Transverse colon (tissue), 4 donors: ENCODE measurements around the gene EMP2. TPM values are rescaled to one million over a fixed set of nuclear protein-coding genes. Genes with fewer than 3 reads are reported as not detected.

Source experiments
- DNase-seq: peaks from one replicate; pipeline ENCODE4 v3.0.0-alpha.2; 2019
- H3K27ac ChIP-seq, 4 donors: fragments of 200-600 bp; sonication (generic); 2 replicates each; pipeline ENCODE4 v1.5.1; 2016 to 2018; ENCODE audit warnings: inconsistent platforms in 4 of 4
- H3K27me3 ChIP-seq: fragments of 200-600 bp; sonication (generic); 2 replicates; pipeline ENCODE4 v1.5.1; 2017; ENCODE audit warnings: inconsistent platforms
- H3K36me3 ChIP-seq, 4 donors: fragments of 200-600 bp; sonication (generic); 2 replicates each; pipeline ENCODE4 v1.5.1; 2017 to 2019; ENCODE audit warnings: inconsistent platforms in 4 of 4
- H3K4me1 ChIP-seq, 4 donors: fragments of 200-600 bp; sonication (generic); 2 replicates each; pipeline ENCODE4 v1.5.1; 2017 to 2020; ENCODE audit warnings: inconsistent platforms in 4 of 4
- H3K4me3 ChIP-seq, 4 donors: fragments of 200-600 bp; sonication (generic); 1 replicate in 1 of 4; 2 replicates in 3 of 4; pipeline versions ENCODE4 v1.5.1 to v1.6.1; 2017 to 2019; ENCODE audit warnings: inconsistent platforms in 4 of 4
- H3K9me3 ChIP-seq, 2 donors: fragments of 200-600 bp; sonication (generic); 2 replicates each; pipeline ENCODE4 v1.5.1; 2017 to 2019; ENCODE audit warnings: inconsistent platforms in 2 of 2
- CTCF ChIP-seq, 5 experiments: fragments of 200-600 bp in 3 of 5; fragments of 450-650 bp in 2 of 5; sonication (generic) in 3 of 5; IDR thresholded peaks; 1 replicate in 2 of 5; 2 replicates in 3 of 5; pipeline ENCODE4 v1.5.1; 2016 to 2017; ENCODE audit warnings: antibody characterized with exemption in 5 of 5, inconsistent platforms in 3 of 5, mild to moderate bottlenecking in 2 of 5, moderate library complexity in 1 of 5
- EP300 ChIP-seq: sonication (generic); formaldehyde crosslinking; IDR thresholded peaks from one replicate; pipeline ENCODE4 v1.6.1; 2017; ENCODE audit warnings: antibody characterized with exemption, low read depth
- POLR2A ChIP-seq: fragments of 450-650 bp; IDR thresholded peaks from one replicate; pipeline ENCODE4 v1.6.1; 2016; ENCODE audit warnings: antibody characterized with exemption, mild to moderate bottlenecking, moderate library complexity
- POLR2AphosphoS5 ChIP-seq, 3 donors: sonication (generic); formaldehyde crosslinking; IDR thresholded peaks; one replicate each; pipeline ENCODE4 v1.6.1; 2016; ENCODE audit warnings: antibody characterized with exemption in 3 of 3
- WGBS, 2 donors: methylation state at CpG; one replicate each; pipeline ENCODE4 v1.1.5; 2018; ENCODE audit warnings: low coverage in 1 of 2; 5-methylcytosine and 5-hydroxymethylcytosine counted together
- in situ Hi-C, 4 donors: fragments of 200-750 bp; cut with MboI; loops; one replicate each; pipeline versions ENCODE4 v1.15.0 to v1.15.1; 2017; ENCODE audit warnings: low sequenced_read_pairs in 3 of 4, low pct_ligation_motif_present in 1 of 4, low pct_unique_long_range_greater_than_20kb in 1 of 4
- intact Hi-C: fragments of 100-400 bp; cut with DNase I; formaldehyde crosslinking; loops from one replicate; pipeline ENCODE4 v1.15.1; 2023; ENCODE audit warnings: low total_unique reads
- total RNA-seq, 4 donors: library from RNA; depleted of rRNA; stranded (reverse); fragments of >200 nt; gene quantifications; one replicate each; pipeline ENCODE4 v1.1.0, GENCODE V29; 2016

EMP2 gene
- total RNA-seq, 4 donors from 2014 or later: 22.1 to 51.0 (median 40.2) TPM

- WGBS, 2 donors: 96 to 100% methylated on average over 1 to 2 of the region's 2 CpGs
- no peak for TF ChIP-seq EP300
- TF ChIP-seq POLR2A: no peak
- no peak for TF ChIP-seq POLR2AphosphoS5 (IDR thresholded peaks at IDR 0.05)
- TF ChIP-seq CTCF (IDR thresholded peaks at IDR 0.05): no peak
- Histone ChIP-seq H3K9me3 (no peaks in the 10 kb centered on the region), H3K4me1 (no peaks in the 10 kb centered on the region), H3K4me3 (no peak overlapping the region), H3K27ac (no peak overlapping the region), H3K36me3 (no peaks in the 10 kb centered on the region), H3K27me3 (no peaks in the 10 kb centered on the region)
- intact Hi-C loops (no loop called here), in situ Hi-C loops (loop anchor here in 1 of 4 donors (25.0 kb wide), 1 partner anchor 411 kb away; no protein-coding TSS in a partner anchor)
- no peak for DNase-seq
Observed at GRCh38 chr16:10501016-10501607, 79.3 kb downstream of the EMP2 start.

- Histone ChIP-seq H3K27ac (no peak overlapping the region), H3K4me1 (no peaks in the 10 kb centered on the region), H3K36me3 (no peaks in the 10 kb centered on the region), H3K27me3 (no peaks in the 10 kb centered on the region), H3K9me3 (peaks cover 1 to 2% of the 10 kb centered on the region in 2 donors), H3K4me3 (no peak overlapping the region)
- WGBS, 2 donors: 87 to 97% methylated on average over 3 of the region's 3 CpGs
- no peak for TF ChIP-seq EP300
- TF ChIP-seq POLR2AphosphoS5 (IDR thresholded peaks at IDR 0.05): no peak
- no peak for TF ChIP-seq CTCF (IDR thresholded peaks at IDR 0.05)
- no peak for TF ChIP-seq POLR2A
- intact Hi-C loops: no loop called here
- in situ Hi-C loops: loop anchor here in 1 of 4 donors (25.0 kb wide), 1 partner anchor 412 kb away; no protein-coding TSS in a partner anchor
- no peak for DNase-seq
Observed at GRCh38 chr16:10500582-10500981, 79.8 kb downstream of the EMP2 start.

GRCh38 chr16:10497132-10498101 is 83.0 kb downstream of the EMP2 start:
- Histone ChIP-seq H3K4me3 (no peak overlapping the region), H3K27me3 (no peaks in the 10 kb centered on the region), H3K9me3 (peaks cover 6 to 11% of the 10 kb centered on the region in 2 donors), H3K4me1 (no peaks in the 10 kb centered on the region), H3K27ac (no peak overlapping the region), H3K36me3 (no peaks in the 10 kb centered on the region)
- TF ChIP-seq POLR2AphosphoS5 (IDR thresholded peaks at IDR 0.05): no peak
- 84 to 86% methylated on average over 4 to 13 of the region's 13 CpGs for WGBS, 2 donors
- in situ Hi-C loops: no loop called here
- no peak for DNase-seq
- intact Hi-C loops: no loop called here

GRCh38 chr16:10495031-10495345 is 85.4 kb downstream of the EMP2 start:
- Histone ChIP-seq H3K27ac (no peak overlapping the region), H3K4me3 (no peak overlapping the region), H3K9me3 (peaks cover 6 to 11% of the 10 kb centered on the region in 2 donors), H3K36me3 (no peaks in the 10 kb centered on the region), H3K27me3 (no peaks in the 10 kb centered on the region), H3K4me1 (no peaks in the 10 kb centered on the region)
- no peak for DNase-seq
- in situ Hi-C loops: no loop called here
- no peak for TF ChIP-seq POLR2AphosphoS5 (IDR thresholded peaks at IDR 0.05)
- TF ChIP-seq CTCF (IDR thresholded peaks at IDR 0.05): no peak
- TF ChIP-seq EP300: no peak
- TF ChIP-seq POLR2A: no peak
- intact Hi-C loops: no loop called here
- 94% methylated on average over 6 of the region's 6 CpGs; no CpG with 5 or more reads in 1 of the 2 donors for WGBS, 2 donors
